ENCODE measurements around the gene CFD.
"Not testable (repeated sequence)": the region's sequence is repeated elsewhere in the genome, so short reads cannot be mapped to it uniquely, and the experiment has no call there.

CFD gene

GRCh38 chr19:853014-853585 lies 6.4 kb upstream of the CFD start:
- no peak for DNase-seq

GRCh38 chr19:853614-854220 lies 5.7 kb upstream of the CFD start:
- not testable (repeated sequence) for DNase-seq

DNA sequence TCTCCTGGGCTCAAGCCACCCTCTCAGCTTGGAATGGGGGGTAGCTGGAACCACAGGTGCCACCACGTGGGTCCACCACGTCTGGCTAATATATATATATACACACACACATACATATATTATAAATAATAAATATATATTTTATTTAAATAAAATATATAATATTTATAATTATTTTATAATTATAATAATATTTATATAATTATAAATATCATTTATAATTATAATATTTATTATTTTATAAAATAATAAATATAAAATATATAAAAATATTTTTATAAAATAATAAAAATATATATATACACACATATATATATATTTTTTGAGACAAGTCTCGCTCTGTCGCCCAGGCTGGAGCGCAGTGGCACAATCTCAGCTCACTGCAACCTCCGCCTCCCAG lies 4.9 kb upstream of the CFD start:
- DNase-seq: no peak

DNA sequence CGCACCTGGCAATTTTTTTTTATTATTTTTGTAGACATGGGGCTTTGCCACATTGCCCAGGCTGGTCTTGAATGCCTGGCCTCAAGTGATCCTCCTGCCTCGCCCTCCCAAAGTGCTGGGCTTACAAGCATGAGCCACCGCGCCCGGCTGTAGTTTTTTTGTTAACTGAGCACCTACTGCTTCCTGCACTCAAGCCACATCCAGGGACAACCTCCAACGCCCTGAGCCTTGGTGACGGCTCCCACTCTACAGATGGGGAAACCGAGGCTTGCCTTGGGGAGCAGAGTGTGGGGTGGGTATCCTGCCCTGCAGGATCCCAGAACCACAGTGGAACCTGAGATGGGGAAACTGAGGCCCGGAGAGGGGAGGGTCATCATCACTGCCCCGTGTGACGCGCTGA lies 4.3 kb upstream of the CFD start:
- DNase-seq: no peak

GRCh38 chr19:855566-856120 lies 3.8 kb upstream of the CFD start:
- DNase-seq: no peak

DNA sequence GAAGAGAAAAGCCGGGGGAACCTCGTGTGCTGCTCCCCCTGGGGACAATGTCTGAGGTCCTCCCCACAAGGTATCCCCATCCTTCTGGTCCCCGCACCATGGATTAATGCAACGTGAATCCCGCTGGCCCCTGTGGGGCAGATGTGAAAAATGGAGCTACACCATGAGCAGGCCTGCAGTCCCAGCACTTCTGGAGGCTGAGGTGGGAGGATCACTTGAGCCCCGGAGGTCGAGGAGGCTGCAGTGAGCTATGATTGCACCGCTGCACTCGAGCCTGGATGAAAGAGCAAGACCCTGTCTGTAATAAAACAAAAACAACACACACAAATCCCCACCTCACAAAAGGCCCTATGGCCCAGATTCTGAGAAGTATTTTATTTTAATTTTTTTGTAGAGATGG lies 1.2 kb upstream of the CFD start:
- DNase-seq: no peak

DNA sequence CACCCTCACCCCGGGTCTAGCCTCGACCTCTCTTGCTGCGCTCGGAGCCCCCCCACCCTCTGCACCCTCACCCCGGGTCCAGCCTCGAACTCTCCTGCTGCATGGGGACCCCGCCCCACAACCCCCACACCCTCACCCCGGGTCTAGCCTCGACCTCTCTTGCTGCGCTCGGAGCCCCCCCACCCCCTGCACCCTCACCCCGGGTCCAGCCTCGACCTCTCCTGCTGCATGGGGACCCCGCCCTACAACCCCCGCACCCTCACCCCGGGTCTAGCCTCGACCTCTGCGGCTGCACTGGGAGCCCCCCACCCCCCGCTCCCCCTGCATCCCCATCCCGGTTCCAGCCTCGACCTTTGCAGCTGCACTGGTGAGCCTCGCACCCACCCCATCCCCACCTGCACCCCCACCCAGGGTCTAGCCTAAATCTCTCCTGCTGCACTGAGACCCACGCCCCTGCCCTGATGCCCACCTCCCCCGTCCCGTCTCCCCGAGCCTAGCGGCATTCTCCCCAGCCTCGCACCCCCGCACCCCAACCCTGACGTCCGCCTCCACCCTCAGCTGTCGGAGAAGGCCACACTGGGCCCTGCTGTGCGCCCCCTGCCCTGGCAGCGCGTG lies 1.8 kb downstream of the CFD start:
- DNase-seq: no peak

- peak; percentile 17 for DNase-seq
These were observed 2.5 kb downstream of the CFD start for GRCh38 chr19:861756-862580.

DNA sequence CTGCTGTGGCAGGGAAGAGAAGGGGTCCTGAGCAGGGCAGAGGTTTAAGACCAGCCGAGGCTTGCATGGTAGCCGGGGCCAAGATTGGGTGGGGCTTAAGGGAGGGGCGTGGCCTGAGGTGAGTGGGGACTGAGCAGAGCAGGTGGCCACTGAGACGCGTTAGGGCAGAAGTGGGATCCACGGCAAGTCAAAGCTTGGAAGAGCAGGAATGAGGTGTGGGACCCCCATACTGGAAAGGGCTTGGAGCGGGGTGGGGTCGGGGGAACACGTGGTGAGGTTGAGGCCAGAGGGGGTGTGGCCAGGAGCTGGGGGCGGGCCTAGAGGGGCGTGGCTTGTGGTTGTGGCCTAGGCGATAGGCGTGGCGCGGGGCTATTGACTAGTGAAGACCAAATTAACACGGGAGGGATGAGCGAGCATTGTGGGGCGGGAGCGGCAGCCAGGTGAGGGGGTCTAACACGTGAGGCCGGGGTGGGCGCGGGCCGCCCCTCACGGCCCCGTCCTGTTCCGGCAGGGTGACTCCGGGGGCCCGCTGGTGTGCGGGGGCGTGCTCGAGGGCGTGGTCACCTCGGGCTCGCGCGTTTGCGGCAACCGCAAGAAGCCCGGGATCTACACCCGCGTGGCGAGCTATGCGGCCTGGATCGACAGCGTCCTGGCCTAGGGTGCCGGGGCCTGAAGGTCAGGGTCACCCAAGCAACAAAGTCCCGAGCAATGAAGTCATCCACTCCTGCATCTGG lies 3.3 kb downstream of the CFD start:
- DNase-seq: no peak

DNA sequence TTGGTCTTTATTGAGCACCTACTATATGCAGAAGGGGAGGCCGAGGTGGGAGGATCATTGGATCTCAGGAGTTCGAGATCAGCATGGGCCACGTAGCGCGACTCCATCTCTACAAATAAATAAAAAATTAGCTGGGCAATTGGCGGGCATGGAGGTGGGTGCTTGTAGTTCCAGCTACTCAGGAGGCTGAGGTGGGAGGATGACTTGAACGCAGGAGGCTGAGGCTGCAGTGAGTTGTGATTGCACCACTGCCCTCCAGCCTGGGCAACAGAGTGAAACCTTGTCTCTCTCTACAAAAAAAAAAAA lies 3.8 kb downstream of the CFD start:
- no peak for DNase-seq

DNA sequence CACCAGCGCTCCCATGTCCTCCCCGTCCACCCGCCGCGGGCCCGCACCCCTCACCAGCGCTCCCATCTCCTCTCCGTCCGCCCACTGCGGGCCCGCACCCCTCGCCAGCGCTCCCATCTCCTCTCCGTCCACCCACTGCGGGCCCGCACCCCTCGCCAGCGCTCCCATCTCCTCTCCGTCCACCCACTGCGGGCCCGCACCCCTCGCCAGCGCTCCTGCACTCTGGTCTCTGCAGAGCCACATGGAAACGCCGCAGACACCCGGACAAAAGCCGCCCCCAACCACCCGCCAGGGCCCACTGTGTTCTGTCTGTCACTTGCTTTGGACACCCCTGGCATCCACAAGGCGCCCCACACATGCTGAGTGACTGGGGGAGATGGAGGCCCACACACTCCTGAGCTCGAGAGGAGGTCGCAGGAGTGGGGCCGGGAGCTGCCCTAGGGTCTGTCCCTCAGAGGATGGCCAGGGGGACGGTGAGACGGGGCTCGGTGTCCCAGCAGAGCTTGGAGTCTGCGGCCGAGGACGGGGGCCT lies 7.4 kb downstream of the CFD start:
- DNase-seq: no peak

DNA sequence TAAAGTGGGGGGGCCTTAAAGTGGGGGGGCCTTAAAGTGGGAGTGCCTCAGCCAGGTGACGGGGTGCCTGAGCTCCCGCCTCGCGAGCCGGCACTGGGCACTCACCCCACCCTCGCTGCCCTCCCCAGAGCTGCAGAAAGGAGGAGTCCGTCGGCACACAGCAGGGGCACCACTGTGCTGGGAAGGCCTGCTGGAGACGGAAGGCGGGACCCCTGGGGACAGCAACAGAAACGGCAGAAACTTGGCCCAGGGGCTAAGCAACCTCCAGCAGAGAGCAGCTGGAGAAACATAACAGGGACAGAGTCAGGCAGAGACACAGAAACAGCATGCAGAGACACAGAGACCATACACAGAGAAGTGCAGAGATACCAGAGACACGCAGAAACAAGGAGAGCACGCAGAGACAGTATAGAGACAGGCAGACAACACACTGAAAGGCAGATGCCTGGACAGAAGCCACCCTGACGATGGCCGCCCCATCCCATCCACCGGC lies 7.9 kb downstream of the CFD start:
- no peak for DNase-seq

DNA sequence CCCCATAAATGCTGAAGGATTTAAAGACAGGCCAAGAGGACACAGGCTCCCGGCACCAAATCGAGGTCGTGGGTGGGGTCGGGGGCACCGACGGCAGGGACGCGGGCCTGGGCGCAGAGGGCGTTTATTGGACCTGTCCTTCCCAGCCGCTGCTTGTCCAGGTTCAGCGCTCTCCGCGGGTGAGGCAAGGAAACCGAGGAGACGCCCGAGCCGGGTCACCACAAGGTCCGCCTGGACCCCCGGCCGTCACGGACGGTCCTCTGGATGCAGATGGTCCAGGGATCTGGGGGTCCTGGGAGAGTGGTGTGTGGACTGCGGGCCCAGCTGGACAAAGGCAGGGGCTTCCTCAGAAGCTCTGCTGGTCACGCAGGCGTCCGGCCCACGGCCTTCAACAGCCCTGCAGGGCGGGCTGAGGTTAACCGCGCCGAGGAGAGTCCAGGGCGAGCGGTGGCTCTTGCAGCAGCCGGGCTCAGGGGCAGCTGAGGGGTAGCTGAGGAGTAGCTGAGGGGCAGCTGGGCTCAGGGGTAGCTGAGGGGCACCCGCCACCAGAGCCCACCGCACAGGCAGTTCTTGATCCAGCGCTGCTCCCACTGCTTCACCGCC lies 8.5 kb downstream of the CFD start:
- DNase-seq: no peak

GRCh38 chr19:868458-869244 lies 9.2 kb downstream of the CFD start:
- no peak for DNase-seq

GRCh38 chr19:869245-870177 lies 10.0 kb downstream of the CFD start:
- no peak for DNase-seq

GRCh38 chr19:870314-870713 lies 10.8 kb downstream of the CFD start:
- no peak for DNase-seq

GRCh38 chr19:870963-871401 lies 11.5 kb downstream of the CFD start:
- no peak for DNase-seq

- DNase-seq: no peak
These were observed 12.2 kb downstream of the CFD start for GRCh38 chr19:871446-872265.

- no peak for DNase-seq
These were observed 12.9 kb downstream of the CFD start for GRCh38 chr19:872266-872951.
